ENCODE results near the gene MCTP1.
A peak's percentile ranks its signal among the peaks of the same experiment; 100 is the strongest.

MCTP1 gene

DNA sequence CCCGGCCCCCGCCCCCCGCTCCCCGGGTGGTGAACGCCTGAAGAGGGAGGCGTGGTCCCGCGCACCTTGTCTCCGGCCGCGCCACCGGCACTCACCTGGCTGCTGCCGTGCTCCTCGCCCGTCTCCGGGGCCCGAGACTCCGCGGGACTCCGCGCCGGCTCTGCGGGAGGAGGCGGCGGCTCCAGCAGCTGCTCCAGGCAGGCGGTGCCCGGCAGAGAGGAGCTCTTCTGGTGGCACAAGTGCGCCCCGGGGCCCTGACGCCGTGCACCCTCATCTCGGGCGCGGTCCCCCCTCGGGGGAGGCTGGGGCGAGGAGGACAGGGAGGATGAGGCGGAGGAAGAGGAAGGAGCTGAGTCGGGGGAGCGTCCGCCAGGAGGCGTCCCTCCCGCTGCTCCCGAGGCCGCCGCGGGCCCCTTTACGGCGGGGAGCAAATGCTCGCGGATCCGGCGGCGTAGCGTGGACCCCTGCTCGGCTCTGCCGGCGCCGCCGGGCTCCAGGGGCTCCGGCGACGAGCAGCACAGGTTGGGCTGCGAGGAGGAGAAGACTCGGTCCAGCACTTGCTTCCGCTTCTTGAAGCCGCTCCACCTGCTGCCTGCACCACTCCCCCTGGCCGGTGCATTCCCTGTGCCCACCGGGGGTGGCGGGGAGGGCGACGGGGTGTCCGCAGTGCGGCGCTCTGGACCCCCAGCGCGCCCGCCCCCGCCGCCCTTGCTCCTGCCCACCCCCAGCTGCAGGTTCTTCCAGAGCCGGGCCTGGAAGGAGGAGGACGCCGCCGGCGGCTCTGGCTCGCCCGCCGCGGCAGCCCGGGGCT lies 928 bp downstream of the MCTP1 start:
- Histone ChIP-seq H3K27me3 (ENCODE audit: insufficient read depth, poor library complexity, severe bottlenecking) (peaks cover 93% of the 10 kb centered on the region), H3K9me3 (ENCODE audit: severe bottlenecking) (no peaks in the 10 kb centered on the region), H3K4me1 (ENCODE audit: insufficient read depth, poor library complexity, severe bottlenecking) (no peaks in the 10 kb centered on the region), H3K4me3 (ENCODE audit: severe bottlenecking) (peak overlapping the region; percentile 26), H3K36me3 (ENCODE audit: low read depth) (no peaks in the 10 kb centered on the region), H3K27ac (ENCODE audit: poor library complexity, severe bottlenecking) (no peak overlapping the region)
- TF ChIP-seq, protein P1, sequence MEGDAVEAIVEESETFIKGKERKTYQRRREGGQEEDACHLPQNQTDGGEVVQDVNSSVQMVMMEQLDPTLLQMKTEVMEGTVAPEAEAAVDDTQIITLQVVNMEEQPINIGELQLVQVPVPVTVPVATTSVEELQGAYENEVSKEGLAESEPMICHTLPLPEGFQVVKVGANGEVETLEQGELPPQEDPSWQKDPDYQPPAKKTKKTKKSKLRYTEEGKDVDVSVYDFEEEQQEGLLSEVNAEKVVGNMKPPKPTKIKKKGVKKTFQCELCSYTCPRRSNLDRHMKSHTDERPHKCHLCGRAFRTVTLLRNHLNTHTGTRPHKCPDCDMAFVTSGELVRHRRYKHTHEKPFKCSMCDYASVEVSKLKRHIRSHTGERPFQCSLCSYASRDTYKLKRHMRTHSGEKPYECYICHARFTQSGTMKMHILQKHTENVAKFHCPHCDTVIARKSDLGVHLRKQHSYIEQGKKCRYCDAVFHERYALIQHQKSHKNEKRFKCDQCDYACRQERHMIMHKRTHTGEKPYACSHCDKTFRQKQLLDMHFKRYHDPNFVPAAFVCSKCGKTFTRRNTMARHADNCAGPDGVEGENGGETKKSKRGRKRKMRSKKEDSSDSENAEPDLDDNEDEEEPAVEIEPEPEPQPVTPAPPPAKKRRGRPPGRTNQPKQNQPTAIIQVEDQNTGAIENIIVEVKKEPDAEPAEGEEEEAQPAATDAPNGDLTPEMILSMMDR (IDR thresholded peaks at IDR 0.05; ENCODE audit: poor library complexity, severe bottlenecking), result peak; percentile 40
- ATAC-seq (ENCODE audit: low read depth) (peak; percentile 62), DNase-seq (ENCODE audit: low spot score) (no peak)

DNA sequence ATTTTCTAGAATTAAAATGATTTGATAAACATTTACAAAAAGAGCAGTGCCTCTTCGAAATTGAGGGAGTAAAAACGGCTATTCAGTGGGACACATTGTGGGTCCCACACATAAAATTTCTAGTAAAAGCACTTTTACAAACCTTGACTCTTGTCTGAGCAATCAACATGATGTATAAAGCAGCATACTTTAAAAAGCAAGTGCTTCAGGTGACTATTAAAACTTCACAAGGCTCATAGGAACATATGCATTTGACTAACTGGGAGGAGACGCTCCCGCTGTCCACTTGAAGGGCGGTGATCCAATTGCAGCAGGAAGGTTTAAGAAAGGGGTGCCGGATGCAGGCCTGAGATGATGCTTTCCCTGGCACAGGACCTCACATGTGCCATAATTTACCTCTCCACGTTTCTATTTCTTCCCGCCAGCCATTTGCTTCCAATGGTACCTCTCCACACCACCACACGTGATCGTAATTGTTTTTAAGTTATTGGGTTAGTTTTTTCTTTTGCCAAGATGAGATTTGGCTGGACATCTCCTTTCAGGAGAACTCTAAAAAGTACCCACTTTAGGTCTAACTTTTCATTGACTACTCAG lies 1.8 kb downstream of the MCTP1 start:
- H3K27me3 ChIP-seq (ENCODE audit: insufficient read depth, poor library complexity, severe bottlenecking), result peaks cover 89% of the 10 kb centered on the region
- DNase-seq (ENCODE audit: low spot score), result no peak
- no peaks in the 10 kb centered on the region for H3K4me1 ChIP-seq (ENCODE audit: insufficient read depth, poor library complexity, severe bottlenecking)
- no peak for ATAC-seq (ENCODE audit: low read depth)
- no peak overlapping the region for H3K4me3 ChIP-seq (ENCODE audit: severe bottlenecking)
- no peak overlapping the region for H3K27ac ChIP-seq (ENCODE audit: poor library complexity, severe bottlenecking)
- H3K9me3 ChIP-seq (ENCODE audit: severe bottlenecking), result no peaks in the 10 kb centered on the region
- H3K36me3 ChIP-seq (ENCODE audit: low read depth), result no peaks in the 10 kb centered on the region
- TF ChIP-seq, protein P1 (IDR thresholded peaks at IDR 0.05; ENCODE audit: poor library complexity, severe bottlenecking), result no peak

DNA sequence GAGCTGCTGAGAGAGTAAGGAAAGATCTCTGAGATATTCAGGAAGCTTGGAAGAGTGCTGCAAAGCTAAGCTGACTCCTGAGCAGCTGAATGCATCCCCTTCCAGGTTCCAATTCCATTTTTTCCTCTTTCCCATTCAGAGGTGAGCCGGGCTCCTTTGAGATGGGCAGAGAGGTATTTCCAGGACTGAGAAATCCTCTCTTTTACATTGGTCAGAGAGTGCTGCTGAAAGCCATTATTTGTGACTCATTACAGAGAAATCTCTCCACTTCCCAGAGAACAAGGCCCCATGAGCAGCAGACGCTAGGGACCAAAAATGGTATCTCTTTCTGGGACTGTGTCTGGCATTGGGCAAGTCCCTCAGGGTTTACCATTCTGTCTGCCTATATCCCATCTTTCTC lies 3.7 kb downstream of the MCTP1 start:
- Histone ChIP-seq H3K9me3 (ENCODE audit: severe bottlenecking) (no peaks in the 10 kb centered on the region), H3K36me3 (ENCODE audit: low read depth) (no peaks in the 10 kb centered on the region), H3K4me3 (ENCODE audit: severe bottlenecking) (no peak overlapping the region), H3K4me1 (ENCODE audit: insufficient read depth, poor library complexity, severe bottlenecking) (no peaks in the 10 kb centered on the region), H3K27ac (ENCODE audit: poor library complexity, severe bottlenecking) (no peak overlapping the region), H3K27me3 (ENCODE audit: insufficient read depth, poor library complexity, severe bottlenecking) (peaks cover 75% of the 10 kb centered on the region)
- TF ChIP-seq, protein P1 (IDR thresholded peaks at IDR 0.05; ENCODE audit: poor library complexity, severe bottlenecking), result no peak
- peak; percentile 47 for ATAC-seq (ENCODE audit: low read depth)
- DNase-seq (ENCODE audit: low spot score), result no peak

DNA sequence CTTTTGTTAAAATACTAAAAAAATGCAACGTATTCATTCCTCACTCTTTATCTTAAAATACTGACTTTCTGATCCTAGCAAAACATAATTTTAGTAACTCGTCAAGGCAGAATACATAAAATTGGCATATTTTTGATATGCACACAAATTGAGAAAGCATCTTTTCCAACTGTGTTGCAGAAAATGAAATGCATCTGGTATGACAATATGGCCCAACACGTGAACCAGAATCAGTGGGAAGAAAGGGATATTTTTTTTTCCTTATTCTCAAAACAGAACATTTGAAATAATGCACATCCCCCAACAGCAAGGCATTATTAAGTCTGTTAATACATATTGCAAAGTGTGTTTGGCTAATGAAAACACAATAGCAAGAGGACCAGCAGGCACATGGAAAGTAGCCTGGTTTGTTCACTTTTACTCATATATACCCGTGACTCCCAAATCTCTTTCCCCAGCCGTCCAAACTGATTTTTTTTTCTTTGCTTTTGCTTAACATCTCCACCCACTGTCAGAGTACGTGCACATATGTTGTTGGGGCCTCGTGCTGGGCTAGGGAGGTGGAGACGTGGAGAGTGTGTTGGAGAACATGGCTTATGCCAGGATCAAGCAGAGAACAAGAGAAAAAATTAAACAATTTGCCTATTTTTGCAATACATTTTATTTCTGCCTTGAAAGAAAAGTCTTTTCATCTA lies 4.3 kb downstream of the MCTP1 start:
- ATAC-seq (ENCODE audit: low read depth) (no peak), DNase-seq (ENCODE audit: low spot score) (no peak)
- no peak overlapping the region for H3K27ac ChIP-seq (ENCODE audit: poor library complexity, severe bottlenecking)
- H3K9me3 ChIP-seq (ENCODE audit: severe bottlenecking), result no peaks in the 10 kb centered on the region
- TF ChIP-seq, protein P1 (IDR thresholded peaks at IDR 0.05; ENCODE audit: poor library complexity, severe bottlenecking), result no peak
- H3K4me1 ChIP-seq (ENCODE audit: insufficient read depth, poor library complexity, severe bottlenecking), result no peaks in the 10 kb centered on the region
- no peaks in the 10 kb centered on the region for H3K36me3 ChIP-seq (ENCODE audit: low read depth)
- H3K4me3 ChIP-seq (ENCODE audit: severe bottlenecking), result no peak overlapping the region
- H3K27me3 ChIP-seq (ENCODE audit: insufficient read depth, poor library complexity, severe bottlenecking), result peaks cover 72% of the 10 kb centered on the region

All from RWPE2 (cell line).